SU-DHL-6 (cell line): Measurements from ENCODE around the gene ASTN1.

Experiments
- H2AFZ ChIP-seq: fragments of 200-600 bp; sonication (generic); 2 replicates; pipeline ENCODE4 v1.6.1; 2014; ENCODE audit warnings: low read depth, mild to moderate bottlenecking, moderate library complexity, mixed read lengths, antibody characterized with exemption, low read length; ENCODE audit not compliant: severe bottlenecking
- H3F3A ChIP-seq: fragments of 200-600 bp; shearing (Covaris generic); 2 replicates; pipeline ENCODE4 v1.6.0; 2016; ENCODE audit warnings: antibody characterized with exemption, mild to moderate bottlenecking; ENCODE audit not compliant: insufficient read depth
- H3K27ac ChIP-seq: fragments of 200-600 bp; sonication (generic); 2 replicates; pipeline ENCODE4 v1.5.1; 2016; ENCODE audit warnings: low read depth, mild to moderate bottlenecking, low read length, moderate library complexity, mixed read lengths
- H3K27me3 ChIP-seq: fragments of 200-600 bp; sonication (generic), shearing (Covaris generic); 2 replicates; pipeline ENCODE4 v1.6.0; 2014; ENCODE audit warnings: mild to moderate bottlenecking, low read length
- H3K36me3 ChIP-seq: fragments of 200-600 bp; sonication (generic); 2 replicates; pipeline ENCODE4 v1.6.1; 2014; ENCODE audit warnings: mild to moderate bottlenecking, low read length, mixed read lengths
- H3K4me2 ChIP-seq: fragments of 300-600, 200-600 bp; shearing (Covaris generic), sonication (generic); 2 replicates; pipeline ENCODE4 v1.6.0; 2014; ENCODE audit warnings: low read length, low read depth, mild to moderate bottlenecking; ENCODE audit not compliant: poor library complexity, severe bottlenecking
- H3K4me3 ChIP-seq: fragments of 200-600 bp; sonication (generic); 2 replicates; pipeline ENCODE4 v1.5.1; 2014; ENCODE audit warnings: antibody characterized with exemption, low read length, mild to moderate bottlenecking, mixed read lengths; ENCODE audit not compliant: insufficient read depth, poor library complexity, severe bottlenecking
- H3K79me2 ChIP-seq: fragments of 200-600 bp; sonication (generic); 2 replicates; pipeline ENCODE4 v1.6.1; 2014; ENCODE audit warnings: mild to moderate bottlenecking, low read length, moderate library complexity; ENCODE audit not compliant: insufficient read depth
- H3K9ac ChIP-seq: fragments of 200-600 bp; sonication (generic); 2 replicates; pipeline ENCODE4 v1.7.0; 2014; ENCODE audit warnings: mild to moderate bottlenecking, low read length
- H3K9me2 ChIP-seq: fragments of 200-600 bp; sonication (generic); replicated peaks from 2 replicates; pipeline ENCODE4 v1.6.1; 2014; ENCODE audit warnings: low read length; ENCODE audit not compliant: insufficient read depth
- H3K9me3 ChIP-seq: fragments of 200-600 bp; sonication (generic); 2 replicates; pipeline ENCODE4 v1.6.1; 2014; ENCODE audit warnings: low read length, mixed read lengths; ENCODE audit not compliant: insufficient read depth
- H4K20me1 ChIP-seq: fragments of 200-600 bp; sonication (generic); 2 replicates; pipeline ENCODE4 v1.6.1; 2014; ENCODE audit warnings: low read depth, mild to moderate bottlenecking, antibody characterized with exemption, low read length, moderate library complexity, mixed read lengths
- CTCF ChIP-seq: fragments of 200-600 bp; sonication (generic); IDR thresholded peaks from one replicate; pipeline ENCODE4 v1.5.1; 2017; ENCODE audit warnings: antibody characterized with exemption, mild to moderate bottlenecking, low read length, moderate library complexity; ENCODE audit not compliant: insufficient read depth, poor library complexity, severe bottlenecking
- EZH2phosphoT487 ChIP-seq: fragments of 200-600 bp; sonication (generic), shearing (Covaris generic); conservative IDR thresholded peaks from 2 replicates; pipeline ENCODE4 v1.6.1; 2018; ENCODE audit warnings: mild to moderate bottlenecking, antibody characterized with exemption, low read length, moderate library complexity, mixed read lengths

The ASTN1 gene

DNA sequence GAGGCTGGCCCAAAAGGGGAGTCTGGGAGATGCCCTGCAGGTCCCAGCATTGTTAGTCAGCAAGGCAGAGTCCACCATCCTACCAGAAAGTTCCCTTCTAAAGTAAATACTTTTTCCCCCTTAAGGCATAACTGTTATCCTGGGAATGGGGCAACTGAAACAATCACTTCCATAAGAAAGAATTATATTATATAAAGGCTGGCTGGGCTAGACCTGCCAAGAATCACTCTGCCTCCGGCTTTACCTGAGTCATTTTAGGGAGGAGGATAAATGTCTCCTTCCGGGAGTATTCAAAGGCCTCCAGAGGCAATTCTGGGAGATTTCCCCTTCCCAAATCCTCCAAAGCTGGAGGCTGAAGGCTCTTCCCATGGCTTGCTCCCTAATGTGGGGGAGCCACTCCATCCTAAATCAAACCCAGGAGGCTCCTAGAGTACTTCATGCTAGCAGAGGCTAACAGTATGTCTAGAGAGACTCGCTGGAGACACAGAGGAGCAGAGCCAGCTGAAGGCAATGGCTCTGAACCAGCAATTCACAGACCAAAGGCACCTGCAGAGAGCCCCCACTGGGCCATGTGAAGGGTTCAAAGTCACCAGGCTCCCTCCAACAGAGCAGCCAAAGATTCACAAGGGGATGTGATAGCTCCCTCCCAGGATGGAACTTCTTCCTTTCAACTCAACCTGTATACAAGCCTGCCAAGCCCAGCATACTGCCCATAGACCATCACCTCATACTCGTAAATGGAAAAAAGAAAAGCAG is 116.0 kb downstream of the ASTN1 start:
- Histone ChIP-seq H3K27ac (no peak overlapping the region), H3K4me2 (no peak overlapping the region), H4K20me1 (no peaks in the 10 kb centered on the region), H3K9me3 (no peaks in the 10 kb centered on the region), H2AFZ (no peak overlapping the region), H3K9ac (no peak overlapping the region), H3K79me2 (no peaks in the 10 kb centered on the region), H3F3A (no peaks in the 10 kb centered on the region), H3K27me3 (no peaks in the 10 kb centered on the region), H3K36me3 (no peaks in the 10 kb centered on the region), H3K4me3 (no peak overlapping the region), H3K9me2 (no peaks in the 10 kb centered on the region)
- TF ChIP-seq CTCF (no peak), EZH2phosphoT487 (no peak)

DNA sequence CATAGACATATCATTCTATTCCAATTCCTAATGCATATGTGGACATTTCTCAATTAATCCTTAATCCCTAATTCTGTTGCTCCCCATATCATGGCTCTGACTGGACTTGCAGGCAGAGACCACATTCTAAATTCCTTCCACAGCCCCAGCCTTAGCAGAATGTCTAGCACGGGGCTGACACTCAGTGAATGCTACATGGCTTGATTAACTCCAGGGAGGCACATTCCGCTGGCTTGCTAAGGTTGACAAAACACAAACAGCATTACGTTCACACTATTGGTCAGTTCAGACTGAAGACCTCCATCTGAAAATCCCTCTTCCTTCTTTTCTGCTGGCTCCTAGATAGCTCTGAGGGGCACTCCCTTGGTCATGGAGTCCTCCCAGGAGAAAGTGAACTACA is 119.4 kb downstream of the ASTN1 start:
- H3K9me3 ChIP-seq: no peaks in the 10 kb centered on the region
- H3K27me3 ChIP-seq: no peaks in the 10 kb centered on the region
- no peak overlapping the region for H2AFZ ChIP-seq
- H3K79me2 ChIP-seq: no peaks in the 10 kb centered on the region
- H3F3A ChIP-seq: no peaks in the 10 kb centered on the region
- no peak overlapping the region for H3K4me2 ChIP-seq
- no peak overlapping the region for H3K27ac ChIP-seq
- no peak for TF ChIP-seq CTCF
- H3K4me3 ChIP-seq: no peak overlapping the region
- H3K9me2 ChIP-seq: no peaks in the 10 kb centered on the region
- no peaks in the 10 kb centered on the region for H3K36me3 ChIP-seq
- H3K9ac ChIP-seq: no peak overlapping the region
- no peaks in the 10 kb centered on the region for H4K20me1 ChIP-seq

DNA sequence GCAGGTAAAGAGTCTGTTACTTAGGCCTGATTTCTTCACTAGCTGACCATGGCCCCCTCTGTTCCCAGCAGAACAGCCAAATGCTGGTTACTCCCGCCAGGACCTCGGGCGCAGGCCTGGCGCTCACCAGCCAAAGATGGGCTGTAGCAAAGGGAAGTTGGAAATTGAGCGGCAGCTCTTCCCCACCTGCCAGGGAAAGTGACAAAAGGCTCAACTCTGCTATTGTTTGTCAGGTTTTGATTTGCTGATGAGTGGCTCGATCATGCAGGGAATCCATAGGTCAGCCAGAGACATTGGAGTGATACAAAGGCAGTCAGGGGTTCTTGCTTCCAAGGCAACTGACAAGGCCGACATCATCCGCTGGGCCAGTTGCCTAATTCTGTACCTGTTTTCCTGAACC is 120.1 kb downstream of the ASTN1 start:
- no peak overlapping the region for H2AFZ ChIP-seq
- no peaks in the 10 kb centered on the region for H3K36me3 ChIP-seq
- no peak overlapping the region for H3K4me3 ChIP-seq
- TF ChIP-seq EZH2phosphoT487 (no peak), CTCF (no peak)
- no peak overlapping the region for H3K9ac ChIP-seq
- H3K9me3 ChIP-seq: no peaks in the 10 kb centered on the region
- H3K27ac ChIP-seq: no peak overlapping the region
- no peaks in the 10 kb centered on the region for H3K27me3 ChIP-seq
- H3K9me2 ChIP-seq: no peaks in the 10 kb centered on the region
- no peaks in the 10 kb centered on the region for H3K79me2 ChIP-seq
- H4K20me1 ChIP-seq: no peaks in the 10 kb centered on the region
- no peak overlapping the region for H3K4me2 ChIP-seq
- no peaks in the 10 kb centered on the region for H3F3A ChIP-seq
